GM21390 (cell line): Measurements from ENCODE around the gene ZNF793.

Source experiments
- ATAC-seq: cut with Tn5 transposase; IDR thresholded peaks from one replicate; pipeline ENCODE4 v1.9.1; 2021; ENCODE audit not compliant: unreplicated experiment

The ZNF793 gene

DNA sequence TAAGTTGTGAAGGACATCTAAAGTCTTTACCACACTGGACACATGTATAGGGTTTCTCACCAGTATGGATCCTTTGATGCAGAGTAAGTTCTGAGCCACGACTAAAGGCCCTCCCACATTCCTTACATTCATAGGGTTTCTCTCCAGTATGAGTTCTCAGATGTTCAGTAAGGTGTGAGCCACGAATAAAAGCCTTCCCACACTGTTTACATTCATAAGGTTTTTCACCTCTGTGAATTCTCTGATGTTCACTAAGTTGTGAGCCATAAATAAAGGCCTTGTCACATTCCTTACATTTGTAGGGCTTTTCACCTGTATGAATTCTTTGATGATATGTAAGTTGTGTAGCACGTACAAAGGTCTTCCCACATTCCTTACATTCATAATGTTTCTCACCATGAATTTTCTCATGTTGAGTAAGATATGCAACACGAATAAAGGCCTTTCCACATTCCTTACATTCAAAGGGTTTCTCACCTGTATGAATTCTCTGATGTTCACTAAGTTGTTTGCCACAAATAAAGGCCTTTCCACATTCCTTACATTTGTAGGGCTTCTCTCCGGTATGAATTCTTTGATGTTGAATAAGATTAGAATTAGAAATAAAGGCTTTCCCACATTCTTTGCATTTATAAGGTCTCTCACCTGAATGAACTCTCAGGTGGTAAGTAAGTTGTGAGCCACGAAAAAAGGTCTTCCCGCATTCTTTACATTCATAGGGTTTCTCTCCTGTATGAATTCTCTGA is 58.1 kb downstream of the ZNF793 start:
- no peak for ATAC-seq

DNA sequence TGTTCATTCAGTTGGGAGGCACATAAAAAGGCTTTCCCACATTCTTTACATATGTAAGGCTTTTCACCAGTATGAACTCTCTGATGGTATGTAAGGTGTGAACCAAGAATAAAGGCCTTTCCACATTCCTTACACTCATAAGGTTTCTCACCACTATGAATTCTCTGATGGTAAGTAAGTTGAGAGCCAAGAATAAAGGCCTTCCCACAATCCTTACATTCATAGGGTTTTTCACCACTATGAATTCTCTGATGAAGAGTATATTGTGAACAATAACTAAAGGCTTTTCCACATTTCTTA is 58.6 kb downstream of the ZNF793 start:
- ATAC-seq, result no peak

DNA sequence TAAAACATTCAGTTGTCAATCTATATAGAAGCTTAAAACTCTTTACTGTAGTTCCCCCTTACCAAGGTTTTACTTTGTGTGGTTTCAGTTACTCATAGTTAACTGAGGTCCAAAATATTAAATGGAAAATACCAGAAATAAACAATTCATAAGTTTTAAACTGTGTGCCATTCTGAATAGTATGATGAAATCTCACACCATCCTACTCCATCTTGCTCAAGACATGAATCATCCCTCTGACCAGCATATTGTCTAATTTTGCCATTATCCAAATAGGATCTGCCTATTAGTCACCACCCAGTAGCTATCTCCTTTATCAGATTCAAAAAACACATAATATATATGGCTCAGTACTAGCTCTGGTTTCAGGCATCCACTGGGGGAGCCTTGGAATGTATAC is 65.5 kb downstream of the ZNF793 start:
- no peak for ATAC-seq

DNA sequence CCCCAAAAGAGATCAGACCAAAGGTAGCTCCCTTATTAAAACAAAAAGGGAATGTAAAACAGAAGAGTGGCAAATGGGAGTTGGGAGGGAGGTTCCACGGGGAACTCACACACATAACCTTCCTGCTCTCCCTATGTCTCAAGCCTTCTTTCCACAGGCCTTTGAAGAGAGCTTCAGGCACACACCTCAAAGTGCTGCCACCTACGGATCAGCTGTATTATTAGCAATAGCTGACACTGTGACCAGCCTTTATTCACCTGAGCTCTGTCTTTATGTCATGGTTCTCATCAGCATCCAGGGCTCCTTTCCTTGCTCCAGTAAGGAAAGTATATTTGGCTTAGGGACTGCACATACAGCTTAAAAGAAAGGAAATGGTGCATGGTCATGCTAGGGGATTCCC is 76.6 kb downstream of the ZNF793 start:
- no peak for ATAC-seq
